Adipocyte (in vitro differentiated cells): ENCODE results near the gene PRKCH.
A peak's percentile ranks its signal among the peaks of the same experiment; 100 is the strongest.

Experiments used
- DNase-seq: peaks from one replicate; pipeline ENCODE4 v3.0.0-alpha.2; 2015; ENCODE audit warnings: low read depth
- H3K27me3 ChIP-seq: replicated peaks from 2 replicates; pipeline ENCODE4 v1.7.0; 2013; ENCODE audit warnings: mild to moderate bottlenecking, low read length, moderate library complexity; ENCODE audit not compliant: control insufficient read depth, insufficient read depth
- H3K36me3 ChIP-seq: 2 replicates; pipeline ENCODE4 v1.7.0; 2013; ENCODE audit warnings: low read length, mild to moderate bottlenecking, moderate library complexity; ENCODE audit not compliant: control insufficient read depth, insufficient read depth, severe bottlenecking
- H3K4me1 ChIP-seq: 2 replicates; pipeline ENCODE4 v1.7.0; 2013; ENCODE audit warnings: mild to moderate bottlenecking, low read length, moderate library complexity; ENCODE audit not compliant: control insufficient read depth, insufficient read depth
- H3K4me3 ChIP-seq: 2 replicates; pipeline ENCODE4 v1.7.0; 2013; ENCODE audit warnings: mild to moderate bottlenecking, low read length, moderate library complexity
- H3K9ac ChIP-seq: 2 replicates; pipeline ENCODE4 v1.7.0; 2013; ENCODE audit warnings: mild to moderate bottlenecking, low read length, moderate library complexity
- H3K9me3 ChIP-seq: 2 replicates; pipeline ENCODE4 v1.7.0; 2013; ENCODE audit warnings: mild to moderate bottlenecking, low read length, moderate library complexity; ENCODE audit not compliant: control insufficient read depth

Gene PRKCH

GRCh38 chr14:61433169-61433568 is 111.8 kb downstream of the PRKCH start:
- peaks cover 9% of the 10 kb centered on the region for H3K4me1 ChIP-seq
- no peak overlapping the region for H3K9ac ChIP-seq
- no peak overlapping the region for H3K4me3 ChIP-seq
- peaks cover 5% of the 10 kb centered on the region for H3K27me3 ChIP-seq
- peaks cover 9% of the 10 kb centered on the region for H3K9me3 ChIP-seq
- no peak for DNase-seq
- H3K36me3 ChIP-seq, result no peaks in the 10 kb centered on the region

- Histone ChIP-seq H3K9ac (no peak overlapping the region), H3K36me3 (no peaks in the 10 kb centered on the region), H3K4me3 (no peak overlapping the region), H3K27me3 (peaks cover 5% of the 10 kb centered on the region), H3K4me1 (peaks cover 12% of the 10 kb centered on the region), H3K9me3 (peaks cover 9% of the 10 kb centered on the region)
- DNase-seq, result no peak
Observed at GRCh38 chr14:61433828-61434227, 112.4 kb downstream of the PRKCH start.

GRCh38 chr14:61434311-61434710 is 112.9 kb downstream of the PRKCH start:
- peaks cover 5% of the 10 kb centered on the region for H3K27me3 ChIP-seq
- DNase-seq, result peak; percentile 6
- H3K36me3 ChIP-seq, result no peaks in the 10 kb centered on the region
- H3K4me3 ChIP-seq, result no peak overlapping the region
- peaks cover 12% of the 10 kb centered on the region for H3K4me1 ChIP-seq
- H3K9ac ChIP-seq, result no peak overlapping the region
- H3K9me3 ChIP-seq, result peaks cover 9% of the 10 kb centered on the region

- Histone ChIP-seq H3K4me1 (peaks cover 16% of the 10 kb centered on the region), H3K36me3 (no peaks in the 10 kb centered on the region)
- DNase-seq, result no peak
Observed at GRCh38 chr14:61435563-61436337, 114.4 kb downstream of the PRKCH start.

GRCh38 chr14:61437381-61437780 is 116.0 kb downstream of the PRKCH start:
- H3K4me3 ChIP-seq, result no peak overlapping the region
- H3K4me1 ChIP-seq, result peaks cover 16% of the 10 kb centered on the region
- no peaks in the 10 kb centered on the region for H3K27me3 ChIP-seq
- peaks cover 9% of the 10 kb centered on the region for H3K9me3 ChIP-seq
- DNase-seq, result no peak
- no peaks in the 10 kb centered on the region for H3K36me3 ChIP-seq
- no peak overlapping the region for H3K9ac ChIP-seq

More at GRCh38 chr14:61435563-61436337, 114.4 kb downstream of the PRKCH start:
- Histone ChIP-seq H3K4me3 (no peak overlapping the region), H3K9me3 (peaks cover 9% of the 10 kb centered on the region), H3K9ac (no peak overlapping the region), H3K27me3 (peaks cover 5% of the 10 kb centered on the region)

- Histone ChIP-seq H3K4me3 (no peak overlapping the region), H3K4me1 (peaks cover 16% of the 10 kb centered on the region), H3K36me3 (no peaks in the 10 kb centered on the region), H3K9me3 (peaks cover 9% of the 10 kb centered on the region), H3K27me3 (no peaks in the 10 kb centered on the region), H3K9ac (no peak overlapping the region)
- no peak for DNase-seq
Observed at GRCh38 chr14:61438036-61438435, 116.7 kb downstream of the PRKCH start.

GRCh38 chr14:61438497-61438859 is 117.1 kb downstream of the PRKCH start:
- DNase-seq, result no peak
- H3K4me3 ChIP-seq, result peak overlapping the region; percentile 52
- no peak overlapping the region for H3K9ac ChIP-seq

GRCh38 chr14:61438860-61439765 is 117.7 kb downstream of the PRKCH start:
- Histone ChIP-seq H3K27me3 (no peaks in the 10 kb centered on the region), H3K9me3 (peaks cover 9% of the 10 kb centered on the region), H3K9ac (no peak overlapping the region), H3K36me3 (no peaks in the 10 kb centered on the region), H3K4me1 (peaks cover 16% of the 10 kb centered on the region), H3K4me3 (peak overlapping the region; percentile 52)
- DNase-seq, result peak; percentile 43

More at GRCh38 chr14:61438497-61438859, 117.1 kb downstream of the PRKCH start:
- Histone ChIP-seq H3K36me3 (no peaks in the 10 kb centered on the region), H3K4me1 (peaks cover 16% of the 10 kb centered on the region), H3K9me3 (peaks cover 9% of the 10 kb centered on the region), H3K27me3 (no peaks in the 10 kb centered on the region)

GRCh38 chr14:61439779-61440418 is 118.5 kb downstream of the PRKCH start:
- Histone ChIP-seq H3K36me3 (no peaks in the 10 kb centered on the region), H3K27me3 (no peaks in the 10 kb centered on the region), H3K9ac (no peak overlapping the region), H3K4me3 (no peak overlapping the region), H3K9me3 (peaks cover 8% of the 10 kb centered on the region), H3K4me1 (peaks cover 16% of the 10 kb centered on the region)
- no peak for DNase-seq

- DNase-seq, result no peak
- no peak overlapping the region for H3K4me3 ChIP-seq
- H3K9me3 ChIP-seq, result no peaks in the 10 kb centered on the region
- no peaks in the 10 kb centered on the region for H3K27me3 ChIP-seq
- H3K4me1 ChIP-seq, result peaks cover 13% of the 10 kb centered on the region
- no peak overlapping the region for H3K9ac ChIP-seq
- no peaks in the 10 kb centered on the region for H3K36me3 ChIP-seq
Observed at GRCh38 chr14:61443481-61443880, 122.1 kb downstream of the PRKCH start.

- Histone ChIP-seq H3K9me3 (no peaks in the 10 kb centered on the region), H3K4me3 (no peak overlapping the region), H3K4me1 (peaks cover 5% of the 10 kb centered on the region), H3K36me3 (no peaks in the 10 kb centered on the region), H3K9ac (no peak overlapping the region), H3K27me3 (no peaks in the 10 kb centered on the region)
- no peak for DNase-seq
Observed at GRCh38 chr14:61444215-61444768, 122.9 kb downstream of the PRKCH start.
